K562 (cell line): ENCODE measurements around the gene TBXAS1. TPM values are rescaled to one million over a fixed set of nuclear protein-coding genes. Genes with fewer than 3 reads are reported as not detected.

ENCODE experiments used
- ATAC-seq: fragments of 200-7000 bp; cut with Tn5 transposase; 3 replicates; pipeline ENCODE4 v1.9.1; 2020; ENCODE audit warnings: moderate library complexity
- BruUV-seq: library from RNA; stranded (reverse); fragments of 400-500 nt; replicated peaks from 2 replicates; lab custom pipeline; 2021; lab: Mats Ljungman, UMichigan
- CTCF ChIA-PET: fragments of 300-600 bp; formaldehyde crosslinking; extraction: SDS; loops from one replicate; lab custom pipeline; 2021; ENCODE audit warnings: low intra/inter-chr PET ratio; lab: Yijun Ruan, JAX
- POLR2A ChIA-PET: fragments of 300-600, 350-650 bp; sonication (Branson Sonifier 250); formaldehyde crosslinking; extraction: SDS; loops from one replicate; lab custom pipeline; 2021; ENCODE audit warnings: antibody characterized with exemption, inconsistent platforms; lab: Yijun Ruan, JAX
- DNase-seq, 4 experiments: peaks; one replicate each; pipeline versions ENCODE4 v3.0.0 to v3.0.0-alpha.2; 2011 to 2018; ENCODE audit warnings: low spot score in 3 of 4, mixed read lengths in 3 of 4; ENCODE audit errors: extremely low read depth in 1 of 4
- FAIRE-seq: peaks from 2 replicates; lab custom pipeline; 2011; peaks lifted over from hg19 to GRCh38; lab: Jason Lieb, UNC
- H2AFZ ChIP-seq: 2 replicates; pipeline ENCODE4 v1.6.0; 2011; ENCODE audit warnings: low read depth, low read length, control low read depth, inconsistent platforms
- H3K27ac ChIP-seq: fragments of 200-600 bp; 3 replicates; pipeline ENCODE4 v1.8.0; 2011; ENCODE audit warnings: low read depth, mild to moderate bottlenecking, control low read depth, inconsistent platforms, low read length, moderate library complexity, mixed read lengths; ENCODE audit errors: extremely low read depth
- H3K27me3 ChIP-seq, 2 experiments: fragments of 300-600 bp in 1 of 2; 2 replicates in 1 of 2; 3 replicates in 1 of 2; pipeline versions ENCODE4 v1.6.0 to v1.8.0; 2011; ENCODE audit warnings: inconsistent platforms in 2 of 2, low read length in 2 of 2, mild to moderate bottlenecking in 1 of 2, mixed read lengths in 1 of 2, moderate library complexity in 1 of 2; ENCODE audit not compliant: control insufficient read depth in 2 of 2, insufficient read depth in 2 of 2
- H3K36me3 ChIP-seq: fragments of 300-600 bp; 3 replicates; pipeline ENCODE4 v1.8.0; 2011; ENCODE audit warnings: mild to moderate bottlenecking, low read length, inconsistent platforms; ENCODE audit not compliant: control insufficient read depth, insufficient read depth
- H3K4me1 ChIP-seq, 2 experiments: fragments of 200-600 bp in 1 of 2; replicated peaks in 1 of 2; 2 replicates in 1 of 2; 3 replicates in 1 of 2; pipeline versions ENCODE4 v1.5.1 to v1.8.0; 2011; ENCODE audit warnings: inconsistent platforms in 2 of 2, low read length in 2 of 2, mild to moderate bottlenecking in 1 of 2, mixed read lengths in 1 of 2, moderate library complexity in 1 of 2; ENCODE audit not compliant: control insufficient read depth in 2 of 2, insufficient read depth in 2 of 2
- H3K4me2 ChIP-seq: 2 replicates; pipeline ENCODE4 v1.6.1; 2011; ENCODE audit warnings: low read length, control low read depth, inconsistent platforms, mixed read lengths; ENCODE audit not compliant: insufficient read depth
- H3K4me3 ChIP-seq: fragments of 200-600 bp; sonication (generic), shearing (Covaris generic); 2 replicates; pipeline ENCODE4 v1.5.1; 2016; ENCODE audit warnings: control low read depth, inconsistent platforms
- H3K79me2 ChIP-seq: fragments of 200-600 bp; 3 replicates; pipeline ENCODE4 v1.8.0; 2011; ENCODE audit warnings: low read length, inconsistent platforms; ENCODE audit not compliant: control insufficient read depth, insufficient read depth
- H3K9ac ChIP-seq, 2 experiments: 2 replicates each; pipeline versions ENCODE4 v1.6.0 to v1.6.1; 2011; ENCODE audit warnings: low read depth in 2 of 2, low read length in 2 of 2, control low read depth in 1 of 2, inconsistent platforms in 1 of 2, mild to moderate bottlenecking in 1 of 2, mixed read lengths in 1 of 2; ENCODE audit not compliant: insufficient read depth in 1 of 2
- H3K9me1 ChIP-seq: one replicate; pipeline ENCODE4 v1.6.0; 2011; ENCODE audit warnings: inconsistent platforms, mild to moderate bottlenecking, low read length, moderate library complexity; ENCODE audit not compliant: control insufficient read depth, insufficient read depth
- H3K9me3 ChIP-seq: replicated peaks from 2 replicates; pipeline ENCODE4 v1.5.1; 2011; ENCODE audit warnings: low read depth, low read length, inconsistent platforms; ENCODE audit not compliant: control insufficient read depth, insufficient read depth
- H4K20me1 ChIP-seq: replicated peaks from 2 replicates; pipeline ENCODE4 v1.6.1; 2011; ENCODE audit warnings: low read length, inconsistent platforms, mixed read lengths; ENCODE audit not compliant: control insufficient read depth, insufficient read depth
- CHD4 ChIP-seq: fragments of 200-600 bp; sonication (generic); IDR thresholded peaks from 3 replicates; pipeline ENCODE4 v1.6.1; 2012; ENCODE audit warnings: low read depth, mild to moderate bottlenecking, mixed read lengths, low read length, inconsistent platforms; ENCODE audit not compliant: insufficient read depth, insufficient replicate concordance, poor library complexity, severe bottlenecking
- GATAD2A ChIP-seq: fragments of 450-650 bp; IDR thresholded peaks from 2 replicates; pipeline ENCODE4 v1.6.1; 2017
- JUNB ChIP-seq: fragments of 450-650 bp; formaldehyde crosslinking; conservative IDR thresholded peaks from 2 replicates; pipeline ENCODE4 v1.4.0; 2020; ENCODE audit warnings: mild to moderate bottlenecking
- MCM3 ChIP-seq: fragments of 450-650 bp; IDR thresholded peaks from 2 replicates; pipeline ENCODE4 v1.6.1; 2016
- MEIS2 ChIP-seq: fragments of 450-650 bp; IDR thresholded peaks from 2 replicates; pipeline ENCODE4 v1.6.1; 2014; ENCODE audit warnings: mild to moderate bottlenecking; ENCODE audit not compliant: partially characterized antibody
- NEUROD1 ChIP-seq: fragments of 150-350 bp; IDR thresholded peaks from 2 replicates; pipeline ENCODE4 v1.6.1; 2014; ENCODE audit warnings: borderline replicate concordance, low read length, low read depth; ENCODE audit not compliant: partially characterized antibody
- OTX1 ChIP-seq: fragments of 450-650 bp; formaldehyde crosslinking; IDR thresholded peaks from 2 replicates; pipeline ENCODE4 v1.4.0; 2022; ENCODE audit warnings: mild to moderate bottlenecking
- TAF9B ChIP-seq: fragments of 450-650 bp; IDR thresholded peaks from 2 replicates; pipeline ENCODE4 v1.6.1; 2018; ENCODE audit warnings: mild to moderate bottlenecking; ENCODE audit not compliant: partially characterized antibody
- TFAM ChIP-seq: fragments of 250-450 bp; sonication (Bioruptor Pico); conservative IDR thresholded peaks from 2 replicates; pipeline ENCODE4 v1.5.0; 2021; ENCODE audit warnings: mild to moderate bottlenecking, moderate library complexity
- XRCC3 ChIP-seq: fragments of 450-650 bp; IDR thresholded peaks from 2 replicates; pipeline ENCODE4 v1.6.1; 2017; ENCODE audit warnings: mild to moderate bottlenecking, moderate library complexity
- ZNF695 ChIP-seq: fragments of 450-650 bp; formaldehyde crosslinking; IDR thresholded peaks from 2 replicates; pipeline ENCODE4 v1.4.0; 2020; ENCODE audit warnings: mild to moderate bottlenecking, moderate library complexity
- ZNF780A ChIP-seq: fragments of 250-450 bp; sonication (Bioruptor Pico); IDR thresholded peaks from 2 replicates; pipeline ENCODE4 v1.5.0; 2021; ENCODE audit warnings: mild to moderate bottlenecking
- WGBS: fragments of 100-300 bp; shearing (Covaris generic); methylation state at CpG from one replicate; pipeline ENCODE4 v1.1.6; 2016; ENCODE audit warnings: low coverage, mixed read lengths; ENCODE audit not compliant: insufficient coverage; ENCODE audit errors: missing lambda C conversion rate; 5-methylcytosine and 5-hydroxymethylcytosine counted together
- in situ Hi-C: fragments of 300-500 bp; cut with MboI; formaldehyde crosslinking; loops from 4 replicates; pipeline ENCODE4 v1.15.0; 2018; ENCODE audit warnings: inconsistent platforms, mixed read lengths
- intact Hi-C: fragments of 100-400 bp; cut with micrococcal nuclease; formaldehyde crosslinking; loops from 2 replicates; pipeline ENCODE4 v1.14.2; 2022
- polyA plus RNA-seq, 8 experiments: library from polyadenylated mRNA; depleted of rRNA in 4 of 8; stranded (reverse) in 5 of 8; unstranded in 3 of 8; fragments of >200 nt; fragmentation: Nextera tagmentation in 2 of 8; fragmentation: Illumina TruSeq in 1 of 8; extraction: Ambion mirVana in 2 of 8; extraction: Trizol in 1 of 8; gene quantifications; 2 replicates each; pipeline versions ENCODE4 v1.2.1 to v1.2.3, GENCODE V29; 2011 to 2014; ENCODE audit warnings: inconsistent platforms in 1 of 8, missing spikeins in 1 of 8
- total RNA-seq, 7 experiments: library from RNA; depleted of rRNA in 6 of 7; stranded (reverse); fragments of >200 nt in 6 of 7; fragmentation: Illumina TruSeq in 2 of 7; extraction: Trizol in 2 of 7; gene quantifications; 2 replicates each; pipeline versions ENCODE4 v1.2.1 to v1.2.3, GENCODE V29; 2011 to 2021; ENCODE audit warnings: low replicate concordance in 1 of 7
- TF ChIP-seq, protein P1 (sequence below): fragments of 250-450 bp; sonication (Bioruptor Pico); IDR thresholded peaks from 2 replicates; pipeline ENCODE4 v1.8.0; 2022; ENCODE audit warnings: moderate library complexity, mild to moderate bottlenecking, inconsistent platforms
- TF ChIP-seq, protein P2 (sequence below): fragments of 200-800 bp; sonication (Bioruptor generic); IDR thresholded peaks from 2 replicates; pipeline ENCODE4 v1.6.1; 2017; ENCODE audit warnings: missing genetic modification characterization, missing compliant biosample characterization

Gene TBXAS1
- total and polyA plus RNA-seq, 9 of the 15 experiments (the other 6 are each of a cell fraction or from before 2014, with no cell fraction given) = 1.1 to 8.3 (median 1.9) TPM

DNA sequence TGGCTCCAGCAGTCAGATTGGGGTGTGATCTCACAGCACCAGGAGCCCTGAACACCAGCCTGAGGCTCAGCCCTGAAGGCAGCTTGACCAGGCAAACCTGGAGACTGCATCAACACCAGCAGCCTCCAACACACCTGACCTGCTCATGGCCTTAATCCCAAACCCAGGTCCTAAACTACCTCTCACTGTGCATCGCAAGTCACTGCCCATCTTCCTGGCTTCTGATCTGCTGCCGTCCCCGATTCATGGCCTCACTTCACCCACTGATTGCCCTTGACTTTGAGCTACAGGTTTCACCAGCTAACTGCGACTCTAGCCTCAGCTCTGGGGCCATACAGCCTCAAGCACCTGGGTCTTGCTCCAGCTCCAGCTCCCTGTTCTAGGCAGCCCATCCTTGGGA, 184.6 kb downstream of the TBXAS1 start:
- ATAC-seq = peak; percentile 7; the same call in 1 of the 3 replicates
- peak overlapping the region in 1 of 2 experiments; percentile 45; a peak in 1 of 4 replicates for H3K9ac ChIP-seq
- no peaks in the 10 kb centered on the region for H3K9me1 ChIP-seq
- in situ Hi-C loops (loop anchor here (5.0 kb wide), 1 partner anchor 304 kb away; no protein-coding TSS in a partner anchor), intact Hi-C loops (no loop called here)
- peaks cover 19% of the 10 kb centered on the region for H4K20me1 ChIP-seq
- no peaks in the 10 kb centered on the region for H3K79me2 ChIP-seq
- H3K9me3 ChIP-seq = no peaks in the 10 kb centered on the region
- no peak for FAIRE-seq
- H3K27ac ChIP-seq = no peak overlapping the region
- ChIA-PET POLR2A (interaction anchor here (0.7 kb wide), 1 partner anchor 412 kb away, joined by 3 read pairs; no protein-coding TSS in a partner anchor), CTCF (no interaction called here)
- H3K4me3 ChIP-seq = no peak overlapping the region
- no peaks in the 10 kb centered on the region for H3K36me3 ChIP-seq
- WGBS = 3% methylated on average over 4 of the region's 4 CpGs
- H3K4me1 ChIP-seq = peaks cover 0 to 12% of the 10 kb centered on the region in 2 experiments; a peak in 1 of 5 replicates
- no TSS peak for BruUV-seq
- 0 out of 2 replicates have a peak, but pooled peaks have one; percentile 8 for TF ChIP-seq MCM3
- TF ChIP-seq, protein P1, sequence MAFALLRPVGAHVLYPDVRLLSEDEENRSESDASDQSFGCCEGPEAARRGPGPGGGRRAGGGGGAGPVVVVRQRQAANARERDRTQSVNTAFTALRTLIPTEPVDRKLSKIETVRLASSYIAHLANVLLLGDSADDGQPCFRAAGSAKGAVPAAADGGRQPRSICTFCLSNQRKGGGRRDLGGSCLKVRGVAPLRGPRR (CRISPR knock-in tag) = no peak
- peaks cover 43 to 66% of the 10 kb centered on the region in 2 experiments for H3K27me3 ChIP-seq
- H3K4me2 ChIP-seq = no peak overlapping the region
- no peak for DNase-seq
- no peak overlapping the region for H2AFZ ChIP-seq

DNA sequence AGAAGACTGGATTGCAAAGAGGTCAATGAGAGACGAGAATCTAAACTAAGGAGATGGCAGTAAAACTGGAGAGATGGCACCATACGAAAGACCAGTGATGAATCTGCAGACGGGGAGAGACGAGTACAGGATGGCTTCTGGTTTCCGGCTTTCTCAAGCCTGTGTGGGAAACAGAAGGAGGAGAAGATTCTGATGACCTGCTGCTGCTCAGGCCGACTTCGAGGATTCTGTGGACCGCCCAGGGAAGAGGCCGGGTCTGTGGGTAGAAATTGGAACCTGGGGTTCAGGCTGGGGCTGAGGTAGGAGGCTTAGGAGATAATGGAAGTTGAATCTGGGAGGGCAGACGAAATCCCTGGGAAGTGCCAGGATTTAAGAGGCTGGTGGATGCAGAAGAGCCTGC, 185.1 kb downstream of the TBXAS1 start:
- no peak overlapping the region for H3K27ac ChIP-seq
- intact Hi-C loops = no loop called here
- no peaks in the 10 kb centered on the region for H3K79me2 ChIP-seq
- TF ChIP-seq ZNF695 = no peak
- no peak for TF ChIP-seq ZNF780A (CRISPR knock-in tag)
- no peak for TF ChIP-seq JUNB (CRISPR knock-in tag)
- TF ChIP-seq CHD4 = no peak
- TF ChIP-seq, protein P2, sequence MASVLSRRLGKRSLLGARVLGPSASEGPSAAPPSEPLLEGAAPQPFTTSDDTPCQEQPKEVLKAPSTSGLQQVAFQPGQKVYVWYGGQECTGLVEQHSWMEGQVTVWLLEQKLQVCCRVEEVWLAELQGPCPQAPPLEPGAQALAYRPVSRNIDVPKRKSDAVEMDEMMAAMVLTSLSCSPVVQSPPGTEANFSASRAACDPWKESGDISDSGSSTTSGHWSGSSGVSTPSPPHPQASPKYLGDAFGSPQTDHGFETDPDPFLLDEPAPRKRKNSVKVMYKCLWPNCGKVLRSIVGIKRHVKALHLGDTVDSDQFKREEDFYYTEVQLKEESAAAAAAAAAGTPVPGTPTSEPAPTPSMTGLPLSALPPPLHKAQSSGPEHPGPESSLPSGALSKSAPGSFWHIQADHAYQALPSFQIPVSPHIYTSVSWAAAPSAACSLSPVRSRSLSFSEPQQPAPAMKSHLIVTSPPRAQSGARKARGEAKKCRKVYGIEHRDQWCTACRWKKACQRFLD (CRISPR knock-in tag) = no peak
- TF ChIP-seq TAF9B = no peak
- no peak for TF ChIP-seq XRCC3
- no peak for TF ChIP-seq GATAD2A
- TF ChIP-seq MEIS2 = no peak
- TF ChIP-seq TFAM (CRISPR knock-in tag) = no peak
- no peak for TF ChIP-seq NEUROD1
- TF ChIP-seq OTX1 (CRISPR knock-in tag) = no peak
- in situ Hi-C loops = loop anchor here (5.0 kb wide), 1 partner anchor 303 kb away; no protein-coding TSS in a partner anchor
- no peak overlapping the region for H3K4me3 ChIP-seq
- no TSS peak for BruUV-seq
- ChIA-PET POLR2A (no interaction called here), CTCF (no interaction called here)
- H3K4me2 ChIP-seq = no peak overlapping the region
- no peak for FAIRE-seq
- H3K27me3 ChIP-seq = peaks cover 43 to 62% of the 10 kb centered on the region in 2 experiments
- ATAC-seq = no peak
- no peak for DNase-seq
- 3% methylated on average over 10 of the region's 10 CpGs for WGBS
- H4K20me1 ChIP-seq = peaks cover 20% of the 10 kb centered on the region
- H2AFZ ChIP-seq = no peak overlapping the region
- H3K9me3 ChIP-seq = no peaks in the 10 kb centered on the region
- no peaks in the 10 kb centered on the region for H3K9me1 ChIP-seq
- peaks cover 0 to 12% of the 10 kb centered on the region in 2 experiments; a peak in 1 of 5 replicates for H3K4me1 ChIP-seq
- H3K9ac ChIP-seq = peak overlapping the region in 1 of 2 experiments; percentile 17; a peak in 1 of 4 replicates
- H3K36me3 ChIP-seq = no peaks in the 10 kb centered on the region
